HepG2 (cell line): Measurements from ENCODE around the gene DGCR8. TPM values are rescaled to one million over a fixed set of nuclear protein-coding genes. Genes with fewer than 3 reads are reported as not detected.

Experiments used
- ATAC-seq: fragments of 200-7000 bp; cut with Tn5 transposase; 3 replicates; pipeline ENCODE4 v1.9.1; 2020; ENCODE audit warnings: mild to moderate bottlenecking, moderate library complexity
- BruUV-seq: library from RNA; stranded (reverse); fragments of 400-500 nt; replicated peaks from 2 replicates; lab custom pipeline; 2021; lab: Mats Ljungman, UMichigan
- CTCF ChIA-PET: fragments of 300-600 bp; formaldehyde crosslinking; extraction: SDS; loops from one replicate; lab custom pipeline; 2021; ENCODE audit warnings: low total read pairs, inconsistent platforms, low intra/inter-chr PET ratio; lab: Yijun Ruan, JAX
- POLR2A ChIA-PET: fragments of 350-600 bp; sonication (Branson Sonifier 250); formaldehyde crosslinking; loops from one replicate; lab custom pipeline; 2020; ENCODE audit warnings: antibody characterized with exemption, inconsistent platforms; lab: Yijun Ruan, JAX
- DNase-seq: peaks from one replicate; pipeline ENCODE4 v3.0.0-alpha.2; 2015; ENCODE audit warnings: low spot score
- FAIRE-seq: peaks from 3 replicates; lab custom pipeline; 2011; peaks lifted over from hg19 to GRCh38; lab: Jason Lieb, UNC
- H2AFZ ChIP-seq: one replicate; pipeline ENCODE4 v1.6.1; 2011; ENCODE audit warnings: low read length, inconsistent platforms
- H3K27ac ChIP-seq: fragments of 300-600 bp; 3 replicates; pipeline ENCODE4 v1.8.0; 2011; ENCODE audit warnings: mixed run types, mild to moderate bottlenecking, mixed read lengths, low read length, inconsistent platforms; ENCODE audit not compliant: insufficient read depth; ENCODE audit errors: extremely low read length
- H3K27me3 ChIP-seq, 2 experiments: fragments of 200-600 bp in 1 of 2; 2 replicates in 1 of 2; 3 replicates in 1 of 2; pipeline versions ENCODE4 v1.6.0 to v1.8.0; 2011; ENCODE audit warnings: low read length in 2 of 2, mild to moderate bottlenecking in 2 of 2, moderate library complexity in 2 of 2, inconsistent platforms in 1 of 2; ENCODE audit not compliant: insufficient read depth in 2 of 2, control insufficient read depth in 1 of 2
- H3K36me3 ChIP-seq, 2 experiments: fragments of 200-600 bp in 1 of 2; replicated peaks in 1 of 2; 2 replicates in 1 of 2; 3 replicates in 1 of 2; pipeline versions ENCODE4 v1.5.1 to v1.8.0; 2011; ENCODE audit warnings: low read length in 2 of 2, inconsistent platforms in 1 of 2; ENCODE audit not compliant: insufficient read depth in 2 of 2, control insufficient read depth in 1 of 2
- H3K4me1 ChIP-seq: 2 replicates; pipeline ENCODE4 v1.5.1; 2012; ENCODE audit warnings: low read length, inconsistent platforms; ENCODE audit not compliant: insufficient read depth
- H3K4me2 ChIP-seq: 2 replicates; pipeline ENCODE4 v1.6.0; 2011; ENCODE audit warnings: low read depth, low read length, inconsistent platforms
- H3K4me3 ChIP-seq, 3 experiments: fragments of 200-600 bp in 1 of 3; sonication (generic), shearing (Covaris generic) in 1 of 3; replicated peaks in 1 of 3; 2 replicates each; pipeline ENCODE4 v1.5.1; 2011 to 2016; ENCODE audit warnings: low read length in 3 of 3, inconsistent platforms in 2 of 3, low read depth in 2 of 3, mild to moderate bottlenecking in 2 of 3, control low read depth in 1 of 3, mixed read lengths in 1 of 3; ENCODE audit not compliant: insufficient read depth in 1 of 3
- H3K79me2 ChIP-seq: one replicate; pipeline ENCODE4 v1.6.1; 2011; ENCODE audit warnings: low read length, inconsistent platforms; ENCODE audit not compliant: insufficient read depth
- H3K9ac ChIP-seq: 2 replicates; pipeline ENCODE4 v1.6.0; 2011; ENCODE audit warnings: mild to moderate bottlenecking, low read depth, low read length, inconsistent platforms; ENCODE audit not compliant: insufficient read depth
- H3K9me3 ChIP-seq: 2 replicates; pipeline ENCODE4 v1.5.1; 2012; ENCODE audit warnings: mild to moderate bottlenecking, low read length
- H4K20me1 ChIP-seq: 2 replicates; pipeline ENCODE4 v1.6.0; 2011; ENCODE audit warnings: inconsistent platforms, mild to moderate bottlenecking, low read length, moderate library complexity; ENCODE audit not compliant: insufficient read depth
- ARID2 ChIP-seq: sonication (generic); formaldehyde crosslinking; IDR thresholded peaks from 2 replicates; pipeline ENCODE4 v1.8.1; 2022; ENCODE audit warnings: mild to moderate bottlenecking, missing genetic modification reagents, borderline replicate concordance
- FLYWCH1 ChIP-seq: sonication (generic); formaldehyde crosslinking; IDR thresholded peaks from 2 replicates; pipeline ENCODE4 v1.8.1; 2023; ENCODE audit warnings: mild to moderate bottlenecking, missing genetic modification reagents
- FOXA3 ChIP-seq: IDR thresholded peaks from 2 replicates; pipeline ENCODE4 v1.6.1; 2016; ENCODE audit warnings: missing genetic modification reagents, missing compliant biosample characterization
- KLF6 ChIP-seq: IDR thresholded peaks from 2 replicates; pipeline ENCODE4 v1.8.0; 2016; ENCODE audit warnings: missing biosample characterization, missing genetic modification reagents
- SIX4 ChIP-seq: sonication (generic); formaldehyde crosslinking; IDR thresholded peaks from 2 replicates; pipeline ENCODE4 v1.4.0; 2020; ENCODE audit warnings: missing genetic modification reagents
- SP140L ChIP-seq: sonication (generic); formaldehyde crosslinking; IDR thresholded peaks from 2 replicates; pipeline ENCODE4 v1.4.0; 2020; ENCODE audit warnings: missing genetic modification reagents, borderline replicate concordance
- TCF12 ChIP-seq, 2 experiments: fragments of 450-650 bp in 1 of 2; sonication (generic) in 1 of 2; formaldehyde crosslinking in 1 of 2; IDR thresholded peaks; 2 replicates each; pipeline versions ENCODE4 v1.6.1 to v1.8.0; 2017 to 2022; ENCODE audit warnings: antibody characterized with exemption in 1 of 2, mild to moderate bottlenecking in 1 of 2, missing genetic modification reagents in 1 of 2, moderate library complexity in 1 of 2
- TCF7 ChIP-seq: sonication (generic); IDR thresholded peaks from 2 replicates; pipeline ENCODE4 v1.6.1; 2016; ENCODE audit warnings: antibody characterized with exemption, low read depth
- TGIF2 ChIP-seq: IDR thresholded peaks from 2 replicates; pipeline ENCODE4 v1.6.1; 2016; ENCODE audit warnings: control low read depth, missing compliant biosample characterization
- ZNF292 ChIP-seq: sonication (generic); formaldehyde crosslinking; IDR thresholded peaks from 2 replicates; pipeline ENCODE4 v1.8.1; 2022; ENCODE audit warnings: mild to moderate bottlenecking, low read depth, missing genetic modification reagents, borderline replicate concordance
- ZNF543 ChIP-seq: sonication (generic); formaldehyde crosslinking; IDR thresholded peaks from 2 replicates; pipeline ENCODE4 v1.4.0; 2020; ENCODE audit warnings: mild to moderate bottlenecking, missing genetic modification reagents
- ZNF761 ChIP-seq: sonication (generic); formaldehyde crosslinking; conservative IDR thresholded peaks from 2 replicates; pipeline ENCODE4 v1.4.0; 2020; ENCODE audit warnings: mild to moderate bottlenecking, missing genetic modification reagents
- ZNF816 ChIP-seq: sonication (generic); formaldehyde crosslinking; IDR thresholded peaks from 2 replicates; pipeline ENCODE4 v1.8.0; 2022; ENCODE audit warnings: missing genetic modification reagents, mild to moderate bottlenecking, borderline replicate concordance
- WGBS: methylation state at CpG from one replicate; pipeline ENCODE4 v1.1.6; 2017; ENCODE audit warnings: low lambda C conversion rate; 5-methylcytosine and 5-hydroxymethylcytosine counted together
- in situ Hi-C: cut with HindIII; loops from 2 replicates; pipeline ENCODE4 v1.10.0; 2017; ENCODE audit warnings: low pct_unique_long_range_greater_than_20kb; ENCODE audit not compliant: extremely low pct_ligation_motif_present
- intact Hi-C: fragments of 100-400 bp; cut with micrococcal nuclease; formaldehyde crosslinking; loops from one replicate; pipeline ENCODE4 v1.10.0; 2022; ENCODE audit not compliant: unreplicated experiment
- polyA plus RNA-seq, 8 experiments: library from polyadenylated mRNA; depleted of rRNA in 3 of 8; stranded (reverse) in 7 of 8; unstranded in 1 of 8; fragments of >200 nt; fragmentation: Illumina TruSeq in 4 of 8; extraction: Trizol in 4 of 8; gene quantifications; 2 replicates each; pipeline versions ENCODE4 v1.2.1 to v1.2.3, GENCODE V29; 2011 to 2016; ENCODE audit warnings: low read depth in 4 of 8, missing spikeins in 1 of 8, mixed read lengths in 1 of 8; ENCODE audit not compliant: insufficient read depth in 1 of 8
- total RNA-seq, 5 experiments: library from RNA; depleted of rRNA; stranded (reverse); fragments of >200 nt; fragmentation: Illumina TruSeq; extraction: Trizol; gene quantifications; 2 replicates each; pipeline ENCODE4 v1.2.3, GENCODE V29; 2016; ENCODE audit warnings: low read depth in 1 of 5
- TF ChIP-seq, protein P1 (sequence below): sonication (generic); formaldehyde crosslinking; IDR thresholded peaks from 2 replicates; pipeline ENCODE4 v1.5.0; 2020; ENCODE audit warnings: mild to moderate bottlenecking, missing genetic modification reagents
- TF ChIP-seq, protein P2 (sequence below): sonication (generic); formaldehyde crosslinking; conservative IDR thresholded peaks from 2 replicates; pipeline ENCODE4 v1.8.0; 2022; ENCODE audit warnings: mild to moderate bottlenecking, moderate library complexity, missing genetic modification reagents
- TF ChIP-seq, protein P3 (sequence below): sonication (generic); formaldehyde crosslinking; IDR thresholded peaks from 2 replicates; pipeline ENCODE4 v1.5.1; 2020; ENCODE audit warnings: missing genetic modification reagents, mild to moderate bottlenecking, borderline replicate concordance
- TF ChIP-seq, protein P4 (sequence below): sonication (generic); formaldehyde crosslinking; IDR thresholded peaks from 2 replicates; pipeline ENCODE4 v1.5.0; 2020; ENCODE audit warnings: missing genetic modification reagents, mild to moderate bottlenecking, borderline replicate concordance

The DGCR8 gene
- total and polyA plus RNA-seq, 2 of the 13 experiments (the other 11 are each of a cell fraction or from before 2014, with no cell fraction given): 10.2 to 23.2 TPM

DNA sequence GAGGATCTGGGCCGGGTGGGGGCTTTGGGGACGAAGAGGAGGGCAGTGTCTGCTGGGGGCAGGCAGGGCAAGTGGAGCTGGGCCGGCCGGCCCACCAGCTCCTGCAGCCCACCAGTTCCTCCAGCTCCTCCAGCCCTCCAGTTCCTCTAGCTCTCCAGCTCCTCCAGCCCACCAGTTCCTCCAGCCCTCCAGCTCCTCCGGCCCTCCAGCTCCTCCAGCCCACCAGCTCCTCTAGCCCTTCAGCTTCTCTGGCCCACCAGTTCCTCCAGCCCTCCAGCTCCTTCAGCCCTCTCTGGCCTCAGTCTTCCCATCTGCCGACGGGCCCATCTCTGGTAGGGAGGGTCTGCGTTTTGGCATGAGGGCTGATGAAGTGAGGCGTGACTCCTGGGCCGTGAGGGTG lies 80.0 kb downstream of the DGCR8 start:
- in situ Hi-C loops: loop anchor here (25.0 kb wide), 1 partner anchor 1198 kb away; no protein-coding TSS in a partner anchor
- CTCF ChIA-PET: interaction anchor here (4.1 kb wide), 1 partner anchor 125 kb away, joined by 28 read pairs; no protein-coding TSS in a partner anchor
- WGBS: 4% methylated on average over 7 of the region's 10 CpGs

More for the DNA sequence above, 80.0 kb downstream of the DGCR8 start:
- Histone ChIP-seq H3K4me2 (no peak overlapping the region), H3K79me2 (no peaks in the 10 kb centered on the region), H3K27ac (no peak overlapping the region), H4K20me1 (no peaks in the 10 kb centered on the region), H3K9ac (no peak overlapping the region), H2AFZ (no peak overlapping the region), H3K9me3 (no peaks in the 10 kb centered on the region), H3K4me3 (no peak overlapping the region), H3K27me3 (peaks cover 9 to 32% of the 10 kb centered on the region in 2 experiments; a peak in 4 of 5 replicates), H3K36me3 (no peaks in the 10 kb centered on the region), H3K4me1 (no peaks in the 10 kb centered on the region)
- ATAC-seq (no peak), DNase-seq (no peak), FAIRE-seq (no peak)
- intact Hi-C loops: no loop called here
- TF ChIP-seq, protein P1, sequence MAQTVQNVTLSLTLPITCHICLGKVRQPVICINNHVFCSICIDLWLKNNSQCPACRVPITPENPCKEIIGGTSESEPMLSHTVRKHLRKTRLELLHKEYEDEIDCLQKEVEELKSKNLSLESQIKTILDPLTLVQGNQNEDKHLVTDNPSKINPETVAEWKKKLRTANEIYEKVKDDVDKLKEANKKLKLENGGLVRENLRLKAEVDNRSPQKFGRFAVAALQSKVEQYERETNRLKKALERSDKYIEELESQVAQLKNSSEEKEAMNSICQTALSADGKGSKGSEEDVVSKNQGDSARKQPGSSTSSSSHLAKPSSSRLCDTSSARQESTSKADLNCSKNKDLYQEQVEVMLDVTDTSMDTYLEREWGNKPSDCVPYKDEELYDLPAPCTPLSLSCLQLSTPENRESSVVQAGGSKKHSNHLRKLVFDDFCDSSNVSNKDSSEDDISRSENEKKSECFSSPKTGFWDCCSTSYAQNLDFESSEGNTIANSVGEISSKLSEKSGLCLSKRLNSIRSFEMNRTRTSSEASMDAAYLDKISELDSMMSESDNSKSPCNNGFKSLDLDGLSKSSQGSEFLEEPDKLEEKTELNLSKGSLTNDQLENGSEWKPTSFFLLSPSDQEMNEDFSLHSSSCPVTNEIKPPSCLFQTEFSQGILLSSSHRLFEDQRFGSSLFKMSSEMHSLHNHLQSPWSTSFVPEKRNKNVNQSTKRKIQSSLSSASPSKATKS (CRISPR knock-in tag): no peak
- TF ChIP-seq ZNF816 (CRISPR knock-in tag) (no peak), ZNF543 (no peak), ZNF761 (CRISPR knock-in tag) (no peak), FLYWCH1 (no peak), SP140L (CRISPR knock-in tag) (no peak), TGIF2 (CRISPR knock-in tag) (no peak), ZNF292 (CRISPR knock-in tag) (no peak), ARID2 (CRISPR knock-in tag) (no peak), FOXA3 (CRISPR knock-in tag) (no peak), SIX4 (no peak), TCF7 (no peak), TCF12 (IDR thresholded peaks at IDR 0.05) (no peak), TCF12 (CRISPR knock-in tag; IDR thresholded peaks at IDR 0.05) (no peak), KLF6 (CRISPR knock-in tag) (no peak)
- TF ChIP-seq, protein P2, sequence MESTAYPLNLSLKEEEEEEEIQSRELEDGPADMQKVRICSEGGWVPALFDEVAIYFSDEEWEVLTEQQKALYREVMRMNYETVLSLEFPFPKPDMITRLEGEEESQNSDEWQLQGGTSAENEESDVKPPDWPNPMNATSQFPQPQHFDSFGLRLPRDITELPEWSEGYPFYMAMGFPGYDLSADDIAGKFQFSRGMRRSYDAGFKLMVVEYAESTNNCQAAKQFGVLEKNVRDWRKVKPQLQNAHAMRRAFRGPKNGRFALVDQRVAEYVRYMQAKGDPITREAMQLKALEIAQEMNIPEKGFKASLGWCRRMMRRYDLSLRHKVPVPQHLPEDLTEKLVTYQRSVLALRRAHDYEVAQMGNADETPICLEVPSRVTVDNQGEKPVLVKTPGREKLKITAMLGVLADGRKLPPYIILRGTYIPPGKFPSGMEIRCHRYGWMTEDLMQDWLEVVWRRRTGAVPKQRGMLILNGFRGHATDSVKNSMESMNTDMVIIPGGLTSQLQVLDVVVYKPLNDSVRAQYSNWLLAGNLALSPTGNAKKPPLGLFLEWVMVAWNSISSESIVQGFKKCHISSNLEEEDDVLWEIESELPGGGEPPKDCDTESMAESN (CRISPR knock-in tag): no peak
- TF ChIP-seq, protein P3, sequence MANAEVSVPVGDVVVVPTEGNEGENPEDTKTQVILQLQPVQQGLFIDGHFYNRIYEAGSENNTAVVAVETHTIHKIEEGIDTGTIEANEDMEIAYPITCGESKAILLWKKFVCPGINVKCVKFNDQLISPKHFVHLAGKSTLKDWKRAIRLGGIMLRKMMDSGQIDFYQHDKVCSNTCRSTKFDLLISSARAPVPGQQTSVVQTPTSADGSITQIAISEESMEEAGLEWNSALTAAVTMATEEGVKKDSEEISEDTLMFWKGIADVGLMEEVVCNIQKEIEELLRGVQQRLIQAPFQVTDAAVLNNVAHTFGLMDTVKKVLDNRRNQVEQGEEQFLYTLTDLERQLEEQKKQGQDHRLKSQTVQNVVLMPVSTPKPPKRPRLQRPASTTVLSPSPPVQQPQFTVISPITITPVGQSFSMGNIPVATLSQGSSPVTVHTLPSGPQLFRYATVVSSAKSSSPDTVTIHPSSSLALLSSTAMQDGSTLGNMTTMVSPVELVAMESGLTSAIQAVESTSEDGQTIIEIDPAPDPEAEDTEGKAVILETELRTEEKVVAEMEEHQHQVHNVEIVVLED (CRISPR knock-in tag): no peak
- TF ChIP-seq, protein P4, sequence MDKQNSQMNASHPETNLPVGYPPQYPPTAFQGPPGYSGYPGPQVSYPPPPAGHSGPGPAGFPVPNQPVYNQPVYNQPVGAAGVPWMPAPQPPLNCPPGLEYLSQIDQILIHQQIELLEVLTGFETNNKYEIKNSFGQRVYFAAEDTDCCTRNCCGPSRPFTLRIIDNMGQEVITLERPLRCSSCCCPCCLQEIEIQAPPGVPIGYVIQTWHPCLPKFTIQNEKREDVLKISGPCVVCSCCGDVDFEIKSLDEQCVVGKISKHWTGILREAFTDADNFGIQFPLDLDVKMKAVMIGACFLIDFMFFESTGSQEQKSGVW (CRISPR knock-in tag): no peak
- no TSS peak for BruUV-seq
- POLR2A ChIA-PET: no interaction called here
